ENCODE results near the gene RGS3.

GRCh38 chr9:113471566-113471965 lies 8.0 kb downstream of the RGS3 start:
- no peak for TF ChIP-seq CREM (IDR thresholded peaks at IDR 0.05; ENCODE audit: low read depth)
- TF ChIP-seq, protein P1, sequence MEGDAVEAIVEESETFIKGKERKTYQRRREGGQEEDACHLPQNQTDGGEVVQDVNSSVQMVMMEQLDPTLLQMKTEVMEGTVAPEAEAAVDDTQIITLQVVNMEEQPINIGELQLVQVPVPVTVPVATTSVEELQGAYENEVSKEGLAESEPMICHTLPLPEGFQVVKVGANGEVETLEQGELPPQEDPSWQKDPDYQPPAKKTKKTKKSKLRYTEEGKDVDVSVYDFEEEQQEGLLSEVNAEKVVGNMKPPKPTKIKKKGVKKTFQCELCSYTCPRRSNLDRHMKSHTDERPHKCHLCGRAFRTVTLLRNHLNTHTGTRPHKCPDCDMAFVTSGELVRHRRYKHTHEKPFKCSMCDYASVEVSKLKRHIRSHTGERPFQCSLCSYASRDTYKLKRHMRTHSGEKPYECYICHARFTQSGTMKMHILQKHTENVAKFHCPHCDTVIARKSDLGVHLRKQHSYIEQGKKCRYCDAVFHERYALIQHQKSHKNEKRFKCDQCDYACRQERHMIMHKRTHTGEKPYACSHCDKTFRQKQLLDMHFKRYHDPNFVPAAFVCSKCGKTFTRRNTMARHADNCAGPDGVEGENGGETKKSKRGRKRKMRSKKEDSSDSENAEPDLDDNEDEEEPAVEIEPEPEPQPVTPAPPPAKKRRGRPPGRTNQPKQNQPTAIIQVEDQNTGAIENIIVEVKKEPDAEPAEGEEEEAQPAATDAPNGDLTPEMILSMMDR (IDR thresholded peaks at IDR 0.05 in 2 of 3, conservative IDR thresholded peaks at IDR 0.05 in 1 of 3; ENCODE audit: control insufficient read depth in 2 of 3, extremely low read depth in 1 of 3, insufficient read depth in 1 of 3, low read depth in 3 of 3, low read length in 3 of 3): no peak
- no peak for TF ChIP-seq NR2C2 (IDR thresholded peaks at IDR 0.05; ENCODE audit: borderline replicate concordance, control insufficient read depth, insufficient read length, low read depth)
- no peak for TF ChIP-seq SP1 (IDR thresholded peaks at IDR 0.05; ENCODE audit: low read depth, low read length)
- no peak for TF ChIP-seq POLR2A (IDR thresholded peaks at IDR 0.05; ENCODE audit: low read depth, low read length)
- no peak for TF ChIP-seq TCF12 (IDR thresholded peaks at IDR 0.05; ENCODE audit: low read depth, low read length)
- no peak for TF ChIP-seq EZH2 (IDR thresholded peaks at IDR 0.05; ENCODE audit: borderline replicate concordance, control insufficient read depth, low read depth, low read length)
- TF ChIP-seq ZBTB33 (IDR thresholded peaks at IDR 0.05): no peak
- TF ChIP-seq EP300 (IDR thresholded peaks at IDR 0.05; ENCODE audit: borderline replicate concordance in 1 of 2, control insufficient read depth in 1 of 2, low read depth in 2 of 2, low read length in 2 of 2): no peak
- TF ChIP-seq SREBF2 (IDR thresholded peaks at IDR 0.05; ENCODE audit: low read length): no peak
- no peak for TF ChIP-seq SMC3 (IDR thresholded peaks at IDR 0.05; ENCODE audit: borderline replicate concordance, low read length)
- no peak for TF ChIP-seq ZNF24 (IDR thresholded peaks at IDR 0.05)
- TF ChIP-seq EGR1 (IDR thresholded peaks at IDR 0.05; ENCODE audit: borderline replicate concordance in 1 of 2, low read depth in 2 of 2, low read length in 2 of 2): no peak
- no peak for TF ChIP-seq ZNF274 (IDR thresholded peaks at IDR 0.05; ENCODE audit: insufficient read depth, insufficient read length)

Measured in GM12878 (cell line).